Neural cell (in vitro differentiated cells): ENCODE measurements around the gene STRIP1. TPM values are rescaled to one million over a fixed set of nuclear protein-coding genes. Genes with fewer than 3 reads are reported as not detected.

Source experiments
- H2AFZ ChIP-seq: fragments of 200-600, 300-800 bp; sonication (generic), shearing (Covaris generic); 2 replicates; pipeline ENCODE4 v1.6.0; 2014; ENCODE audit warnings: low read depth, mild to moderate bottlenecking, antibody characterized with exemption, low read length, moderate library complexity
- H3F3A ChIP-seq: fragments of 200-600 bp; shearing (Covaris generic); 2 replicates; pipeline ENCODE4 v1.6.1; 2016; ENCODE audit warnings: mild to moderate bottlenecking, moderate library complexity, mixed read lengths, antibody characterized with exemption, low read length; ENCODE audit not compliant: insufficient read depth, poor library complexity, severe bottlenecking
- H3K27ac ChIP-seq: fragments of 200-600, 300-800 bp; sonication (generic), shearing (Covaris generic); 2 replicates; pipeline ENCODE4 v1.5.1; 2014; ENCODE audit warnings: mild to moderate bottlenecking, low read length, moderate library complexity
- H3K27me3 ChIP-seq: fragments of 300-800, 200-600 bp; sonication (generic), shearing (Covaris generic); 2 replicates; pipeline ENCODE4 v1.6.0; 2014; ENCODE audit warnings: mild to moderate bottlenecking, low read depth, low read length, moderate library complexity; ENCODE audit not compliant: insufficient read depth
- H3K36me3 ChIP-seq: fragments of 300-800, 200-600 bp; sonication (generic), shearing (Covaris generic); 2 replicates; pipeline ENCODE4 v1.5.1; 2014; ENCODE audit warnings: mild to moderate bottlenecking, antibody characterized with exemption, low read length, moderate library complexity; ENCODE audit not compliant: insufficient read depth
- H3K4me2 ChIP-seq: fragments of 300-800, 200-600 bp; sonication (generic), shearing (Covaris generic); 2 replicates; pipeline ENCODE4 v1.6.0; 2014; ENCODE audit warnings: mild to moderate bottlenecking, low read length
- H3K4me3 ChIP-seq: fragments of 300-800, 200-600 bp; sonication (generic), shearing (Covaris generic); 2 replicates; pipeline ENCODE4 v1.5.1; 2014; ENCODE audit warnings: mild to moderate bottlenecking, low read length, moderate library complexity
- H3K79me2 ChIP-seq: fragments of 200-600 bp; shearing (Covaris generic); replicated peaks from 2 replicates; pipeline ENCODE4 v1.6.0; 2014; ENCODE audit warnings: mild to moderate bottlenecking, low read length, moderate library complexity; ENCODE audit not compliant: insufficient read depth
- H3K9ac ChIP-seq: fragments of 300-800, 200-600 bp; sonication (generic), shearing (Covaris generic); 2 replicates; pipeline ENCODE4 v1.6.1; 2016; ENCODE audit warnings: mild to moderate bottlenecking, low read length, mixed read lengths
- H3K9me2 ChIP-seq: fragments of 200-600 bp; shearing (Covaris generic); 2 replicates; pipeline ENCODE4 v1.6.1; 2016; ENCODE audit warnings: mild to moderate bottlenecking, low read length, mixed read lengths; ENCODE audit not compliant: insufficient read depth
- H3K9me3 ChIP-seq: fragments of 200-600, 300-800 bp; sonication (generic), shearing (Covaris generic); 2 replicates; pipeline ENCODE4 v1.6.1; 2016; ENCODE audit warnings: mild to moderate bottlenecking, mixed run types, low read length, moderate library complexity, mixed read lengths
- H4K20me1 ChIP-seq: fragments of 200-600 bp; shearing (Covaris generic); 2 replicates; pipeline ENCODE4 v1.6.1; 2016; ENCODE audit warnings: mild to moderate bottlenecking, mixed run types; ENCODE audit not compliant: insufficient read depth
- EP300 ChIP-seq: fragments of 450-650 bp; conservative IDR thresholded peaks from 2 replicates; pipeline ENCODE4 v1.6.1; 2014; ENCODE audit warnings: antibody characterized with exemption, mild to moderate bottlenecking, moderate library complexity; ENCODE audit not compliant: poor library complexity, severe bottlenecking
- EZH2 ChIP-seq: fragments of 200-600, 300-800 bp; shearing (Covaris generic), sonication (generic); IDR thresholded peaks from 2 replicates; pipeline ENCODE4 v1.6.1; 2014; ENCODE audit warnings: antibody characterized with exemption, low read length, borderline replicate concordance, mild to moderate bottlenecking; ENCODE audit not compliant: insufficient read depth, poor library complexity, severe bottlenecking
- MXI1 ChIP-seq: fragments of 450-650 bp; conservative IDR thresholded peaks from 2 replicates; pipeline ENCODE4 v1.6.1; 2014; ENCODE audit warnings: antibody characterized with exemption, mild to moderate bottlenecking; ENCODE audit not compliant: poor library complexity, severe bottlenecking
- POLR2AphosphoS5 ChIP-seq: IDR thresholded peaks from 2 replicates; pipeline ENCODE4 v1.6.1; 2012
- RAD21 ChIP-seq: fragments of 450-650 bp; conservative IDR thresholded peaks from 2 replicates; pipeline ENCODE4 v1.6.1; 2014; ENCODE audit warnings: antibody characterized with exemption, mild to moderate bottlenecking, moderate library complexity
- SMC3 ChIP-seq: fragments of 450-650 bp; conservative IDR thresholded peaks from 2 replicates; pipeline ENCODE4 v1.6.1; 2014; ENCODE audit warnings: antibody characterized with exemption, mild to moderate bottlenecking, moderate library complexity; ENCODE audit not compliant: poor library complexity
- TAF1 ChIP-seq: IDR thresholded peaks from 2 replicates; pipeline ENCODE4 v1.6.1; 2012; ENCODE audit warnings: low read depth
- polyA plus RNA-seq: library from polyadenylated mRNA; depleted of rRNA; stranded (reverse); fragments of >200 nt; gene quantifications from 2 replicates; pipeline ENCODE4 v1.2.3, GENCODE V29; 2014
- TF ChIP-seq, protein P1 (sequence below): fragments of 450-650 bp; IDR thresholded peaks from 2 replicates; pipeline ENCODE4 v1.5.1; 2014; ENCODE audit warnings: antibody characterized with exemption, mild to moderate bottlenecking, moderate library complexity; ENCODE audit not compliant: poor library complexity, severe bottlenecking
- TF ChIP-seq, protein P2 (sequence below): IDR thresholded peaks from 2 replicates; pipeline ENCODE4 v1.6.1; 2012; ENCODE audit warnings: borderline replicate concordance

STRIP1 gene
- polyA plus RNA-seq, 1 donor from 2014 or later, result 178 TPM

DNA sequence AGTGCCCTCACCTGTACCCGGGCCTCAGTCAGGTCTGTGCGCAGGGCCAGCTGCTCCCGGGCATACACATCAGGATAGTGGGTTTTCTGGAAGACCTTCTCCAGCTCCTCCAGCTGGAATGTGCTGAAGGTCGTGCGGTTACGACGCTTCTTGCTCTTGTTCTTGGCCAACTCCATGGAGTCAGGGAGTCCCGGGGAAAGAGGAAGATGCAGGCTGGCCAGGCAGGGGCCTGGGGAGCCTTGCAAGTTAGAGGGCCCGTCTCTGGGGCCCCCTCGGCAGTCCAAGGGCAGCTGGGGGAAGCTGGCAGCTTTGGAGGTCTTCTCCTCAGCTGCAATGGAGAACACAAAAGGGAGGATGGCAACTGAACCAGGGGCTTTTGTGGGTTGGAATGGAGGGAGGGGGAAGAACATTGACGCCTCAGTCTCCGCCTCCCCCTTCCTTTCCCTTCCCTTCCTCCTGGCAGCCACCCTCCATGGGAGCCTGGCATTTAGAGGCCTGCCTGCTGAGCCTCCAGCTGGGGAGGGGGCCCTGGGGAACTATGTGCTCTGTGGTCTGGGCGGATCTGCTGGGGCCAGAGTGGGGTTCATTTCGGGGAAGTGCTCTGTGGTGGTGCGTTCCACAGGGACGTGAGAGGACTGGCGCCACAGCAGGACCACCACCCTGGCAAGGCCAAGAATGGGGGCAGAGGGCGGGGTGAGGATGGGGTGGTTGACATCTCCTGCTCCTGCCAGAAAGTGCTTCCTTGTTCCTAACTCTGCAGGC lies 30.3 kb downstream of the STRIP1 start:
- H3K27me3 ChIP-seq, result peaks cover 46% of the 10 kb centered on the region
- no peak overlapping the region for H3K4me2 ChIP-seq
- no peaks in the 10 kb centered on the region for H3K9me2 ChIP-seq
- no peak for TF ChIP-seq SMC3
- no peak for TF ChIP-seq EZH2
- TF ChIP-seq EP300, result no peak
- H3K9ac ChIP-seq, result no peak overlapping the region
- H3K4me3 ChIP-seq, result no peak overlapping the region
- H3K79me2 ChIP-seq, result no peaks in the 10 kb centered on the region
- H2AFZ ChIP-seq, result no peak overlapping the region
- no peaks in the 10 kb centered on the region for H3K9me3 ChIP-seq
- no peaks in the 10 kb centered on the region for H4K20me1 ChIP-seq
- no peaks in the 10 kb centered on the region for H3F3A ChIP-seq
- H3K36me3 ChIP-seq, result peaks cover 5% of the 10 kb centered on the region
- no peak overlapping the region for H3K27ac ChIP-seq

DNA sequence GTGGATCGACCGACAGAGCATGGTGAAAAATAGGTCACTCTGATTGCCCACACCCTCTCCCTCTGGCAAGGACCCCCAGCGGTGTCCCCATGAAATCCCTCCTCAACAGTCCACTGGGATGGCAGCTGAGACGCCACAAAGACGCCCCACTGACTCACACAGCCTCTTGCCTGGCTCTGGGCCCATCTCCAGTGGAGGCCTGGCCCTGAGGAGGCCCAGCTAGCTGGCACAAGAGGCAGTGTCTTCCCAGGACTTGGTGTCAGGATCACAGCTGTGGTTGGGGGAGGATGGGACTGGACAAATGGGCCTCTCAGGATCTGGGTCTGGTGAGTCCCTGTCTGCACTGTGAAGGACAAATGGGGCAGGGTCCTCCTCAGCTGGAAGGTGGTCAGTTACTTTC lies 31.4 kb downstream of the STRIP1 start:
- Histone ChIP-seq H3K9me2 (no peaks in the 10 kb centered on the region), H3K27me3 (peaks cover 53% of the 10 kb centered on the region), H3K4me2 (no peak overlapping the region), H3K79me2 (no peaks in the 10 kb centered on the region), H3F3A (no peaks in the 10 kb centered on the region), H3K27ac (no peak overlapping the region), H2AFZ (no peak overlapping the region), H3K9ac (no peak overlapping the region), H3K4me3 (no peak overlapping the region), H3K36me3 (no peaks in the 10 kb centered on the region), H3K9me3 (no peaks in the 10 kb centered on the region), H4K20me1 (no peaks in the 10 kb centered on the region)
- TF ChIP-seq RAD21 (no peak), MXI1 (no peak), EZH2 (no peak), EP300 (no peak), POLR2AphosphoS5 (no peak), TAF1 (no peak), SMC3 (no peak)
- TF ChIP-seq, protein P1, sequence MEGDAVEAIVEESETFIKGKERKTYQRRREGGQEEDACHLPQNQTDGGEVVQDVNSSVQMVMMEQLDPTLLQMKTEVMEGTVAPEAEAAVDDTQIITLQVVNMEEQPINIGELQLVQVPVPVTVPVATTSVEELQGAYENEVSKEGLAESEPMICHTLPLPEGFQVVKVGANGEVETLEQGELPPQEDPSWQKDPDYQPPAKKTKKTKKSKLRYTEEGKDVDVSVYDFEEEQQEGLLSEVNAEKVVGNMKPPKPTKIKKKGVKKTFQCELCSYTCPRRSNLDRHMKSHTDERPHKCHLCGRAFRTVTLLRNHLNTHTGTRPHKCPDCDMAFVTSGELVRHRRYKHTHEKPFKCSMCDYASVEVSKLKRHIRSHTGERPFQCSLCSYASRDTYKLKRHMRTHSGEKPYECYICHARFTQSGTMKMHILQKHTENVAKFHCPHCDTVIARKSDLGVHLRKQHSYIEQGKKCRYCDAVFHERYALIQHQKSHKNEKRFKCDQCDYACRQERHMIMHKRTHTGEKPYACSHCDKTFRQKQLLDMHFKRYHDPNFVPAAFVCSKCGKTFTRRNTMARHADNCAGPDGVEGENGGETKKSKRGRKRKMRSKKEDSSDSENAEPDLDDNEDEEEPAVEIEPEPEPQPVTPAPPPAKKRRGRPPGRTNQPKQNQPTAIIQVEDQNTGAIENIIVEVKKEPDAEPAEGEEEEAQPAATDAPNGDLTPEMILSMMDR, result no peak
- TF ChIP-seq, protein P2, sequence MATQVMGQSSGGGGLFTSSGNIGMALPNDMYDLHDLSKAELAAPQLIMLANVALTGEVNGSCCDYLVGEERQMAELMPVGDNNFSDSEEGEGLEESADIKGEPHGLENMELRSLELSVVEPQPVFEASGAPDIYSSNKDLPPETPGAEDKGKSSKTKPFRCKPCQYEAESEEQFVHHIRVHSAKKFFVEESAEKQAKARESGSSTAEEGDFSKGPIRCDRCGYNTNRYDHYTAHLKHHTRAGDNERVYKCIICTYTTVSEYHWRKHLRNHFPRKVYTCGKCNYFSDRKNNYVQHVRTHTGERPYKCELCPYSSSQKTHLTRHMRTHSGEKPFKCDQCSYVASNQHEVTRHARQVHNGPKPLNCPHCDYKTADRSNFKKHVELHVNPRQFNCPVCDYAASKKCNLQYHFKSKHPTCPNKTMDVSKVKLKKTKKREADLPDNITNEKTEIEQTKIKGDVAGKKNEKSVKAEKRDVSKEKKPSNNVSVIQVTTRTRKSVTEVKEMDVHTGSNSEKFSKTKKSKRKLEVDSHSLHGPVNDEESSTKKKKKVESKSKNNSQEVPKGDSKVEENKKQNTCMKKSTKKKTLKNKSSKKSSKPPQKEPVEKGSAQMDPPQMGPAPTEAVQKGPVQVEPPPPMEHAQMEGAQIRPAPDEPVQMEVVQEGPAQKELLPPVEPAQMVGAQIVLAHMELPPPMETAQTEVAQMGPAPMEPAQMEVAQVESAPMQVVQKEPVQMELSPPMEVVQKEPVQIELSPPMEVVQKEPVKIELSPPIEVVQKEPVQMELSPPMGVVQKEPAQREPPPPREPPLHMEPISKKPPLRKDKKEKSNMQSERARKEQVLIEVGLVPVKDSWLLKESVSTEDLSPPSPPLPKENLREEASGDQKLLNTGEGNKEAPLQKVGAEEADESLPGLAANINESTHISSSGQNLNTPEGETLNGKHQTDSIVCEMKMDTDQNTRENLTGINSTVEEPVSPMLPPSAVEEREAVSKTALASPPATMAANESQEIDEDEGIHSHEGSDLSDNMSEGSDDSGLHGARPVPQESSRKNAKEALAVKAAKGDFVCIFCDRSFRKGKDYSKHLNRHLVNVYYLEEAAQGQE, result no peak
